IMR-90 (cell line): ENCODE data around the gene CUX1. TPM values are rescaled to one million over a fixed set of nuclear protein-coding genes. Genes with fewer than 3 reads are reported as not detected.
A peak's percentile ranks its signal among the peaks of the same experiment; 100 is the strongest.
"Not testable (repeated sequence)": the region's sequence is repeated elsewhere in the genome, so short reads cannot be mapped to it uniquely, and the experiment has no call there.

Source experiments
- ATAC-seq: fragments of 200-7000 bp; cut with Tn5 transposase; 2 replicates; pipeline ENCODE4 v1.9.1; 2020; ENCODE audit warnings: low read depth, mild to moderate bottlenecking, moderate library complexity
- BruUV-seq: library from RNA; stranded (reverse); fragments of 400-500 nt; replicated peaks from 2 replicates; lab custom pipeline; 2021; lab: Mats Ljungman, UMichigan
- CTCF ChIA-PET: fragments of 300-600 bp; formaldehyde crosslinking; extraction: SDS; loops from one replicate; lab custom pipeline; 2021; ENCODE audit warnings: antibody characterized with exemption; lab: Yijun Ruan, JAX
- POLR2A ChIA-PET: fragments of 300-600 bp; sonication (Branson Sonifier 250); formaldehyde crosslinking; loops from one replicate; lab custom pipeline; 2022; ENCODE audit warnings: antibody characterized with exemption; ENCODE audit not compliant: unreplicated experiment; lab: Charles Lee
- DNase-seq: peaks from one replicate; pipeline ENCODE4 v3.0.0; 2013
- H2AFZ ChIP-seq: replicated peaks from 2 replicates; pipeline ENCODE3; 2013; ENCODE audit warnings: low read length, mild to moderate bottlenecking; ENCODE audit not compliant: poor library complexity
- H2AK5ac ChIP-seq: 2 replicates; pipeline ENCODE4 v1.6.1; 2013; ENCODE audit warnings: low read depth, low read length, inconsistent platforms
- H2AK9ac ChIP-seq: replicated peaks from 2 replicates; pipeline ENCODE3; 2013; ENCODE audit warnings: mild to moderate bottlenecking, low read depth, low read length, moderate library complexity; ENCODE audit not compliant: poor library complexity
- H2BK120ac ChIP-seq: 2 replicates; pipeline ENCODE4 v1.6.1; 2013; ENCODE audit warnings: low read depth, low read length, inconsistent platforms
- H2BK15ac ChIP-seq: 3 replicates; pipeline ENCODE4 v1.6.1; 2013; ENCODE audit warnings: low read depth, low read length, inconsistent platforms
- H2BK20ac ChIP-seq: 2 replicates; pipeline ENCODE4 v1.6.1; 2013; ENCODE audit warnings: low read depth, mild to moderate bottlenecking, inconsistent platforms, low read length, moderate library complexity
- H2BK5ac ChIP-seq: 2 replicates; pipeline ENCODE4 v1.6.1; 2013; ENCODE audit warnings: mild to moderate bottlenecking, low read depth, low read length, inconsistent platforms; ENCODE audit not compliant: poor library complexity, severe bottlenecking
- H3K14ac ChIP-seq: replicated peaks from 2 replicates; pipeline ENCODE4 v1.6.1; 2013; ENCODE audit warnings: low read depth, low read length, inconsistent platforms
- H3K18ac ChIP-seq: 2 replicates; pipeline ENCODE4 v1.6.1; 2013; ENCODE audit warnings: low read depth, low read length, control low read depth
- H3K23ac ChIP-seq: 2 replicates; pipeline ENCODE4 v1.6.1; 2013; ENCODE audit warnings: low read depth, low read length, inconsistent platforms
- H3K27ac ChIP-seq: 2 replicates; pipeline ENCODE4 v1.5.1; 2013; ENCODE audit warnings: mild to moderate bottlenecking, control low read depth, low read length; ENCODE audit not compliant: insufficient read depth
- H3K27me3 ChIP-seq: 2 replicates; pipeline ENCODE4 v1.6.1; 2013; ENCODE audit warnings: low read length; ENCODE audit not compliant: control insufficient read depth, insufficient read depth
- H3K36me3 ChIP-seq: 2 replicates; pipeline ENCODE4 v1.6.1; 2013; ENCODE audit warnings: low read length, mixed read lengths; ENCODE audit not compliant: control insufficient read depth, insufficient read depth
- H3K4ac ChIP-seq: 2 replicates; pipeline ENCODE4 v1.6.1; 2013; ENCODE audit warnings: low read depth, low read length, inconsistent platforms
- H3K4me1 ChIP-seq: 2 replicates; pipeline ENCODE4 v1.6.1; 2013; ENCODE audit warnings: low read length, mixed read lengths; ENCODE audit not compliant: control insufficient read depth, insufficient read depth
- H3K4me2 ChIP-seq: 2 replicates; pipeline ENCODE4 v1.6.1; 2013; ENCODE audit warnings: low read depth, mild to moderate bottlenecking, control low read depth, low read length, moderate library complexity
- H3K4me3 ChIP-seq: 2 replicates; pipeline ENCODE4 v1.5.1; 2013; ENCODE audit warnings: low read depth, mild to moderate bottlenecking, control low read depth, low read length, moderate library complexity; ENCODE audit not compliant: insufficient read depth
- H3K56ac ChIP-seq: 2 replicates; pipeline ENCODE4 v1.6.1; 2013; ENCODE audit warnings: low read length, inconsistent platforms; ENCODE audit not compliant: insufficient read depth; ENCODE audit errors: extremely low read depth
- H3K79me1 ChIP-seq, 2 experiments: 2 replicates each; pipeline ENCODE4 v1.6.1; 2013; ENCODE audit warnings: low read length in 2 of 2, inconsistent platforms in 1 of 2, low read depth in 1 of 2
- H3K9ac ChIP-seq: 2 replicates; pipeline ENCODE4 v1.6.1; 2013; ENCODE audit warnings: low read depth, low read length, control low read depth
- H3K9me1 ChIP-seq: 2 replicates; pipeline ENCODE4 v1.6.1; 2013; ENCODE audit warnings: low read length, inconsistent platforms; ENCODE audit not compliant: insufficient read depth
- H3K9me3 ChIP-seq: 2 replicates; pipeline ENCODE4 v1.6.1; 2013; ENCODE audit warnings: low read length; ENCODE audit not compliant: control insufficient read depth, insufficient read depth
- H4K20me1 ChIP-seq: 2 replicates; pipeline ENCODE4 v1.6.1; 2013; ENCODE audit warnings: low read length, inconsistent platforms; ENCODE audit not compliant: insufficient read depth
- H4K5ac ChIP-seq: 2 replicates; pipeline ENCODE4 v1.6.1; 2013; ENCODE audit warnings: mild to moderate bottlenecking, low read depth, low read length, control low read depth
- H4K8ac ChIP-seq, 2 experiments: 2 replicates each; pipeline ENCODE4 v1.6.1; 2013; ENCODE audit warnings: low read depth in 2 of 2, low read length in 2 of 2, control low read depth in 1 of 2, inconsistent platforms in 1 of 2
- H4K91ac ChIP-seq: 2 replicates; pipeline ENCODE4 v1.6.1; 2013; ENCODE audit warnings: low read depth, low read length, inconsistent platforms; ENCODE audit not compliant: insufficient read depth
- SMC3 ChIP-seq: fragments of 150-350 bp; IDR thresholded peaks from 2 replicates; pipeline ENCODE4 v1.6.1; 2016; ENCODE audit warnings: low read depth, mild to moderate bottlenecking, antibody characterized with exemption, low read length, moderate library complexity
- WGBS, 2 experiments: methylation state at CpG; one replicate each; pipeline versions ENCODE4 v1.1.5 to v1.1.7; 2013; ENCODE audit warnings: missing lambda C conversion rate in 2 of 2; ENCODE audit not compliant: insufficient read length in 1 of 2; ENCODE audit errors: extremely low coverage in 2 of 2; 5-methylcytosine and 5-hydroxymethylcytosine counted together
- dilution Hi-C: fragments of 300-500 bp; cut with HindIII; formaldehyde crosslinking; loops from one replicate; pipeline ENCODE4 v1.14.3; 2018; ENCODE audit warnings: low sequenced_read_pairs; ENCODE audit not compliant: unreplicated experiment
- in situ Hi-C: fragments of 300-500 bp; cut with MboI; formaldehyde crosslinking; loops from 3 replicates; pipeline ENCODE4 v1.14.3; 2019; ENCODE audit warnings: low sequenced_read_pairs, inconsistent platforms, mixed read lengths
- intact Hi-C: fragments of 100-400 bp; cut with micrococcal nuclease; formaldehyde crosslinking; loops from 2 replicates; pipeline ENCODE4 v1.10.0; 2022
- polyA plus RNA-seq, 3 experiments: library from polyadenylated mRNA; depleted of rRNA; stranded (reverse); fragments of >200 nt; gene quantifications; 2 replicates each; pipeline ENCODE4 v1.2.3, GENCODE V29; 2012; ENCODE audit warnings: low replicate concordance in 1 of 3
- total RNA-seq: library from RNA; depleted of rRNA; stranded (reverse); fragments of >200 nt; gene quantifications from 2 replicates; pipeline ENCODE4 v1.2.3, GENCODE V29; 2012

Gene CUX1
- total and polyA plus RNA-seq, 2 of the 4 experiments (the other 2 are of a cell fraction), result 19.7 to 46.4 TPM

DNA sequence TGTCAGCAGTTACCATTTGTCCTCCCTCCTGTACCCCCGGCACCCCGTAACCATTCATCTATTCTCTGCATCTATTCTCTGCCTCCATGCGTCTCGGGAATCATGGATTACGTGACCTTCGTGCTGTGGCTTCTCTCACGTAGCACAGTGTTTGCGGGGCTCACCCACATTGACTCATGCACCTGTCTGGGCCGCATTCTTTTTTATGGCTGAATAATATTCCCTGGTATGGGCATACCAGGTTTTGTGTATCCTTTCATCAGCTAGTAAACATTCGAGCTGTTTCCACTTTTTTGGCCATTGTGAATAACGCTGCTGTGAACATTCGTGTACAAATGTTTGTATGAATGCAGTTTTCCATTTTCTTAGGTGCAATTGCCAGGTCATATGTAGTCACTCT, 17.7 kb downstream of the CUX1 start:
- dilution Hi-C loops, result no loop called here
- ChIA-PET CTCF (no interaction called here), POLR2A (no interaction called here)
- H3K18ac ChIP-seq, result no peak overlapping the region
- ATAC-seq (no peak), DNase-seq (no peak)
- peak overlapping the region; percentile 78 for H2AK9ac ChIP-seq
- H3K4me3 ChIP-seq, result no peak overlapping the region
- H3K9me1 ChIP-seq, result peaks cover 10% of the 10 kb centered on the region
- no peak for TF ChIP-seq SMC3
- H3K4ac ChIP-seq, result no peak overlapping the region
- no peak overlapping the region for H3K56ac ChIP-seq
- H3K79me1 ChIP-seq, result peaks cover 18 to 84% of the 10 kb centered on the region in 2 experiments
- no peaks in the 10 kb centered on the region for H3K9me3 ChIP-seq
- no peak overlapping the region for H4K8ac ChIP-seq
- no peak overlapping the region for H4K91ac ChIP-seq
- no peaks in the 10 kb centered on the region for H3K27me3 ChIP-seq
- H3K23ac ChIP-seq, result no peak overlapping the region
- no peak overlapping the region for H2BK20ac ChIP-seq
- intact Hi-C loops, result no loop called here
- no peak overlapping the region for H3K9ac ChIP-seq
- H3K36me3 ChIP-seq, result peaks cover 1% of the 10 kb centered on the region; the same call in 1 of the 2 replicates
- no peak overlapping the region for H2AK5ac ChIP-seq
- H2BK15ac ChIP-seq, result no peak overlapping the region
- H3K4me1 ChIP-seq, result no peaks in the 10 kb centered on the region
- H3K27ac ChIP-seq, result no peak overlapping the region
- H2BK120ac ChIP-seq, result no peak overlapping the region
- no TSS peak for BruUV-seq
- in situ Hi-C loops, result no loop called here
- no peak overlapping the region for H4K5ac ChIP-seq
- no peak overlapping the region for H3K4me2 ChIP-seq
- 97% methylated on average over 6 of the region's 12 CpGs; no CpG with 5 or more reads in 1 of the 2 experiments for WGBS, 2 experiments
- H4K20me1 ChIP-seq, result peaks cover 78% of the 10 kb centered on the region
- no peak overlapping the region for H2AFZ ChIP-seq
- no peak overlapping the region for H2BK5ac ChIP-seq
- H3K14ac ChIP-seq, result no peak overlapping the region

DNA sequence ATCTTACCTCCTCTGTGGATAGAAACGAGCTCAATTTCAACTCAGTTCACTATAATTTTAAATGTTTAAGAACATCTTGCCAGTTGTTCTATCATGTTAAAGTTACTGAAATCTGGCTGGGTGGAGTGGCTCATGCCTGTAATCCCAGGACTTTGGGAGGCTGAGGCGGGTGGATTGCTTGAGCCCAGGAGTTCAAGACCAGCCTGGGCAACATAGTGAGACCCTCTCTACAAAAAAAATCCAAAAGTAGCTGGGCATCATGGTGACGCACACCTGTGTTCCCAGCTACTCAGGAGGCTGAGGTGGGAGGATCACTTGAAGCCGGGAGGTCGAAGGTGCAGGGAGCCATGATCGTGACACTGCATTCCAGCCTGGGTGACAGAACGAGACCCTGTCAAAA, 20.0 kb downstream of the CUX1 start:
- WGBS, 2 experiments, result no CpG with 5 or more reads among the region's 7 CpGs
- H3K27me3 ChIP-seq, H2AK5ac ChIP-seq, H3K23ac ChIP-seq, H3K4me1 ChIP-seq, H2BK5ac ChIP-seq, H3K36me3 ChIP-seq, BruUV-seq, H3K4me3 ChIP-seq, H2BK15ac ChIP-seq, ATAC-seq, H3K27ac ChIP-seq, H3K4me2 ChIP-seq, H2AK9ac ChIP-seq, in situ Hi-C loops, H3K14ac ChIP-seq, CTCF ChIA-PET, H4K91ac ChIP-seq, dilution Hi-C loops, H4K5ac ChIP-seq, H4K8ac ChIP-seq, H2BK120ac ChIP-seq, H3K4ac ChIP-seq, intact Hi-C loops, POLR2A ChIA-PET, H3K9ac ChIP-seq, H2AFZ ChIP-seq, H3K9me3 ChIP-seq, H3K56ac ChIP-seq, H3K18ac ChIP-seq, H2BK20ac ChIP-seq, DNase-seq: not testable (repeated sequence)
- Histone ChIP-seq H4K20me1 (peaks cover 63% of the 10 kb centered on the region), H3K79me1 (peaks cover 19 to 71% of the 10 kb centered on the region in 2 experiments), H3K9me1 (peaks cover 16% of the 10 kb centered on the region)
